Nucleus accumbens (tissue), 56 donors: ENCODE results near the gene HOXC6.
"Not testable (repeated sequence)": the region's sequence is repeated elsewhere in the genome, so short reads cannot be mapped to it uniquely, and the experiment has no call there.

Source experiments
- DNase-seq, 56 donors: peaks; one replicate each; lab custom pipeline; 2025; lab: John Stamatoyannopoulos, UW

The HOXC6 gene

GRCh38 chr12:54038284-54038870 is 10.1 kb downstream of the HOXC6 start:
- DNase-seq = no peak

- no peak for DNase-seq
These were observed 10.7 kb downstream of the HOXC6 start for GRCh38 chr12:54038871-54039414.

GRCh38 chr12:54039417-54040147 is 11.3 kb downstream of the HOXC6 start:
- DNase-seq = no peak

GRCh38 chr12:54040148-54040494 is 11.9 kb downstream of the HOXC6 start:
- DNase-seq = no peak

GRCh38 chr12:54040648-54041047 is 12.4 kb downstream of the HOXC6 start:
- DNase-seq = no peak

- no peak for DNase-seq
These were observed 13.0 kb downstream of the HOXC6 start for GRCh38 chr12:54041097-54041690.

GRCh38 chr12:54042033-54042432 is 13.8 kb downstream of the HOXC6 start:
- DNase-seq = not testable (repeated sequence)

- DNase-seq = no peak
These were observed 15.0 kb downstream of the HOXC6 start for GRCh38 chr12:54042970-54043853.

GRCh38 chr12:54044425-54045103 is 16.3 kb downstream of the HOXC6 start:
- DNase-seq = no peak

- no peak for DNase-seq
These were observed 17.2 kb downstream of the HOXC6 start for GRCh38 chr12:54045401-54045800.

- DNase-seq = no peak
These were observed 17.8 kb downstream of the HOXC6 start for GRCh38 chr12:54045868-54046521.

- no peak for DNase-seq
These were observed 18.5 kb downstream of the HOXC6 start for GRCh38 chr12:54046809-54047159.

- DNase-seq = no peak
These were observed 19.1 kb downstream of the HOXC6 start for GRCh38 chr12:54047160-54047963.

GRCh38 chr12:54047964-54048303 is 19.7 kb downstream of the HOXC6 start:
- DNase-seq = no peak

- DNase-seq = no peak
These were observed 20.3 kb downstream of the HOXC6 start for GRCh38 chr12:54048406-54049093.

- no peak for DNase-seq
These were observed 20.9 kb downstream of the HOXC6 start for GRCh38 chr12:54049108-54049507.

- no peak for DNase-seq
These were observed 22.2 kb downstream of the HOXC6 start for GRCh38 chr12:54050482-54050810.

GRCh38 chr12:54051026-54051842 is 23.0 kb downstream of the HOXC6 start:
- DNase-seq = no peak
